ENCODE results near the gene HOXD4.
A peak's percentile ranks its signal among the peaks of the same experiment; 100 is the strongest.

The HOXD4 gene

GRCh38 chr2:176114120-176114929 is 37.0 kb upstream of the HOXD4 start:
- FAIRE-seq, result no peak

DNA sequence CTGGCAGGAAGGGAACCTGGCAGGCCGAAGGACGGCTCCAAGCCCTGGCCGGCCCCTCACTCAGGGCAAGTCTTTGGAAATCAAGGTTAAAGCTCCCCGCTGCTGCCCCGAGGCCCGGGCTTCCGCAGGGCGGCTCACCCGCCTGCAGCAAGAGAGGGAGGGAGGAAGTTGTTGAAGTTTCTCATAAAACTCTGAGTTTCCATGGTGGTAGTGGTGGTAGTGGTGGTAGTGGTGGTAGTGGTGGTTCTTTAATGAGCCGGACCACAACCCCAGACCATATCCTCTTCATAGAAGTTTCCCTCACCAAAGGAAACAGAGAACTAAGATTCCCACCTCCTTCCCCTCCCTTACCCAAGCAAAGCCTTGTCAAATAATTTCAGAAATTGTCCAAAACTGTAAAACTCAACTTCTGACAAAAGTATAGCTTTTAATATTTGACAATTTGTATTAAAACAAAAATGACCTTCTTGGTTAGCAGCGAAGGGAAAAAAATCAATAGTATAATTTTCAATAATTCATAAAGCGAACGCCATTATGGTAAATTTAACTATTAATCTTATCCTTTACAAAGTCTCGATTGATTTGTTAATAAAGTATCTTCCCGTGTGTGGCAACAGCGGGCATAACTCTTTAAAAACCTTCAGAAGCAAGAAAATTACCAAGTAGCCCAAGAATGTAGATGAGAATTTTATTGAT is 36.3 kb upstream of the HOXD4 start:
- FAIRE-seq, result no peak

DNA sequence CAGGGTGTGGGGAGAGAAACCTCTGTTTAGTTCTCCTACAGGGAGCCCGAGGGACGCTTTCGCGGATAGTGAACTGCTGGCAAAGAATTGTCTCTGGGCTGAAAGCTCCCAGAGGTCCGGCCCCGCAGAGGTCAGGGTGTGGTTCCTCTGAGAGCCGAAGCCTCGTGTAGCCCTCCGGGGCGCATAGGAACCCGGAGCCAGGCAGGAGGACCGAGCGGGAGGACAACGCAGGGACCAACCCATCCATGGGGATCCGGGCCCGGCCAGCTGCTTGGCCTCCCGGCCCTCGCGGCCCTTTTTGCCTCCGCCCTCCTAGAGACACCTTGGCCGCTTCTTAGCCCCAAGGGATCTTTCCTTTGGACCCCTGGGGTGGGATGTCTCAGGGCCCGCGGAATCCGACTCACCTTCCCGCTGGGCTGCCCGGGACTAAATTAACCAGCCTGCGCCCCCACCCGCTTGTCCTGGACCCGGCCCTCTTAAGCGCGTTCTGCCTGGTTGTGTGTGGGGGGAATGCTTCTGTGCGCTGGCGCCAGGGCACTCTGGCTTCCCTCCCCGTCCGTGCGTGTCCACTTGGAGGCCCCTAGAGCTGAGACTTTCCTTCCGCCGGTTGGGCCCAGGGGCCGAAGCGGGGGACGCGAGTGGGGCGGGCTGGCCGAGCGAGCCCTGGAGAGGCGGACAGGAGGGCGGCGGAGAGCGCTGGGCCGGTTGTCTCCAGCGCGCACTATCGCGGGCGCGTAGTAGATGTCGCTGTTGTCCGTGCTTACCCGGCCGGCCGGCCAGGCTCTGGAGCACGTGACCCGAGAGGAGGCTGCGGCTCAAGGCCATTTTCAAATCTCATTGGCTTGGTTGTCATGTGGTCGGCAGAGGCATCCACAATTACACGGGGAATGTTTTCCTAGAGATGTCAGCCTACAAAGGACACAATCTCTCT is 35.2 kb upstream of the HOXD4 start, which contains the start of gene HOXD10:
Gene HOXD10, plus strand, starts transcription at position 896 of the 931 bp plus-strand sequence. CDS start 56 bp downstream, outside the sequence.
- no peak for FAIRE-seq

- FAIRE-seq, result no peak
Measured at GRCh38 chr2:176117162-176117822, 34.1 kb upstream of the HOXD4 start.

- FAIRE-seq, result no peak
Measured at GRCh38 chr2:176117823-176118371, 33.5 kb upstream of the HOXD4 start.

GRCh38 chr2:176118601-176119339 is 32.6 kb upstream of the HOXD4 start:
- FAIRE-seq, result no peak

GRCh38 chr2:176120364-176121189 is 30.8 kb upstream of the HOXD4 start:
- no peak for FAIRE-seq

DNA sequence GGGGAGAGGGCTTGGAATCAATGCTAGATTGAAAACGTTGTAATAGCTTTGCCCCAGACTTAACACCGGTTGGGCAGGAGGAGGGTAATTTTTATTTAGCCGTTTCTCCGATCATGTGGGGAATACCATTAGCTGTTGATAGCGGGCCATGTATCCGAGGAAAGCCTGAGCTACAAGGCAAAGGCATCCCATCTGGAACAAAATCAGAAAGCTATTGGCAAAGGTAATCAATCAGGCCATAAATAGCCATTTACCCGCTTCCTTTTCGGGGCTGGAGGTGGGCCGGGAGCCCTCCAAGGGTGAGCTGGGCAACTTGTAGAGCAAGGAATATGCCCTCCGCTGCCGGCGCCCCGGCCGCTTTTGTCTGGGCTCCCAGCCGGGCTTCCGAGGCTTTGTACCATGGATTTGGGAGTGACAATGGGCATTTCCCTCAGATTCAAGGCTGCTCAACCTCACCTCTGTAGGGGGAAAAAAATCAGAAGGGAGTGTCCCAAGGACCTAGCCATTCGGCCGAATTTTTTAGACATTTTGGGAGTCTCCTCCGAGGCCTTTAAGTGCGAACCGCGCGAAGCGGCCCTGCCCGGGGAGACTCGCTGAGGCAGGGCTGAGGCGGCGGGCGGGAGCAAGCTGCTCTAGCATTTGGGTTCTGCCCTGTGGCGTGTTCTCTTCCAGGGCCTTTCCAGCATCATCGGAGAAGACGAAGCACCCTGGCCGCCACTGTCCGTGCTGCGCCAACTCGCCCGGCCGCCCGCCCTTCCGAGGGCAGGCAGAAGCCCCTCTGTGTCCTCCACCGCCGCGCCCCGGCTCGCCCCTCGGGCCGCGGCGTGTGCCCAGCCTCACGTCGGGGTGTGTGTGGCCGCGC is 29.9 kb upstream of the HOXD4 start:
- no peak for FAIRE-seq

DNA sequence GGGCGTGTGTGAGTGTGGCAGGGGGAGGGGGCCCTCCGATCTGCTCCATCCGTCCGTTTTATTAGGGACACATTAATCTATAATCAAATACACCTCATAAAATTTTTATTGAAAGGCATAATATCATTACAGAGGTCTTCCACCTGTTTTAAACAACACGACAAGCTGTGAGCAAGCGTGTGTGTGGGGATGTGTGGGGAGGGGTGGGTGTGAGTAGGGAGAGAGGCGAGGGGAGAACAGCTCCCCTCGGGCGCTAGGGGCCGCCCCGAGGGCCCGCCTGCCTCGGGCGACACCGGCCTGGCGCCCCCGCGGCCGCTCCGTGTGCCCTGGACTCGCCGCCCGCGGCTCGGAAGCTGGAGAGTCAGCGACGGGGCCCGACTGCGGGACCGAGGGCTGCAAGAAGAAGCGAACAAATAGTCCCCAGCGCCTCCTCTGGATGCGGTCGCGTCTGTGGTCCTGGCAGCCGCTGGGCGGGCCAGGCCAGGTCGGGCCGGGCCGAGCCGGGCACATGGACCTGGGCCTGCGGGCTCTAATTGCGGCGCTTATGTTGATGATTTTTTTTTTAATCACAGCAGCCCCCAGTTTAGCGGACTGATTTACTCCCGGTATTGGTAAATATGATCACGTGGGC is 29.2 kb upstream of the HOXD4 start:
- FAIRE-seq, result no peak

- no peak for FAIRE-seq
Measured at GRCh38 chr2:176122683-176123410, 28.5 kb upstream of the HOXD4 start, which contains the start of gene HOXD9. HOXD9 (plus strand) TSS chr2:176122719; CDS start chr2:176122769, 50 bp downstream.

DNA sequence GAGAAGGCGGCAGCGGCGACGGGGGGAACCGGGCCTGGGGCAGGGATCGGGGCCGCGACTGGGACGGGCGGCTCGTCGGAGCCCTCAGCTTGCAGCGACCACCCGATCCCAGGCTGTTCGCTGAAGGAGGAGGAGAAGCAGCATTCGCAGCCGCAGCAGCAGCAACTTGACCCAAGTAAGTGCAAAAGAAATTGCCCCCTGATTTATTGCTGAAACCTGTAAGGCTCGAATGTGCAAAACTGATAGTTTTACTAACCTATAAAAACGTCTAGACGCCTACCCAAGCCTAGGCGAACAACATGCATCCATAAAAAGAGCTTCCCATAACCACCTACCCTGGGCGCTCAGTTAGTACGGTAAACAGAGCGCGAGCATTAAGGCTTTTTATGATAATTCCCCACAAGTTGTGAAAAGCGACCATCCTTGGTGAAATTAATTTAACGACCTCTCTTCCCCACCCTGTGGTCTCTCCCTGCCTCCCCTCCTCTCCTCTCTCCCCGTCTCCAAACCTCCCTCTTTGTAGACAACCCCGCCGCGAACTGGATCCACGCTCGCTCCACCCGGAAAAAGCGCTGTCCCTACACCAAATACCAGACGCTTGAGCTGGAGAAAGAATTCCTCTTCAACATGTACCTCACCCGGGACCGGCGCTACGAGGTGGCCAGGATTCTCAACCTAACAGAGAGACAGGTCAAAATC is 27.8 kb upstream of the HOXD4 start:
- no peak for FAIRE-seq

GRCh38 chr2:176124110-176124946 is 27.0 kb upstream of the HOXD4 start:
- no peak for FAIRE-seq

GRCh38 chr2:176124947-176125771 is 26.2 kb upstream of the HOXD4 start:
- FAIRE-seq, result no peak

DNA sequence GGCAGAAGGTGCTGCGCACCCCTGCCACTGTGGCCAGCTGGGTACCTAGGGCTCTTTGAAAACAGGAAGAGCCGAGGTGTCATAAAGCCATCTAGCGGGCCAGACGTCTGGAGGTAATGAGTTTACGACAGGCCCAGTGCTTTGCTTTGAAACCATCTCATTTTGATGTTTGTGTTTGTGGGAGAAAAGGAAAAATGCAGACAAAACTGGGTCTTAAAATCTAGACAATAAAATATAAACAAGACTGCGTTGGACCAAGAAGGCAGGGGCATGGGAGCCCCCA is 25.6 kb upstream of the HOXD4 start:
- FAIRE-seq, result no peak

- FAIRE-seq, result peak; percentile 94
Measured at GRCh38 chr2:176126929-176127773, 24.2 kb upstream of the HOXD4 start.
